Gastrocnemius medialis (tissue), 4 donors: ENCODE data around the gene VAV2. TPM values are rescaled to one million over a fixed set of nuclear protein-coding genes. Genes with fewer than 3 reads are reported as not detected.

Source experiments
- ATAC-seq, 2 donors: fragments of 150-250 bp; one replicate each; pipeline ENCODE4 v1.9.1; 2016
- DNase-seq, 2 donors: peaks; one replicate each; pipeline ENCODE4 v3.0.0-alpha.2; 2019
- H3K27ac ChIP-seq, 4 donors: fragments of 200-600 bp; sonication (generic); 1 replicate in 1 of 4; 2 replicates in 3 of 4; pipeline ENCODE4 v1.5.1; 2016 to 2018; ENCODE audit warnings: mild to moderate bottlenecking in 2 of 4, moderate library complexity in 1 of 4
- H3K27me3 ChIP-seq, 3 donors: fragments of 200-600 bp; sonication (generic) in 2 of 3; 1 replicate in 1 of 3; 2 replicates in 2 of 3; pipeline versions ENCODE4 v1.5.1 to v1.6.0; 2016 to 2019; ENCODE audit warnings: mild to moderate bottlenecking in 1 of 3, moderate library complexity in 1 of 3
- H3K36me3 ChIP-seq, 2 donors: fragments of 200-600 bp; sonication (generic) in 1 of 2; one replicate each; pipeline ENCODE4 v1.5.1; 2017 to 2018
- H3K4me1 ChIP-seq, 2 donors: fragments of 200-600 bp; sonication (generic) in 1 of 2; one replicate each; pipeline ENCODE4 v1.5.1; 2016 to 2017; ENCODE audit warnings: mild to moderate bottlenecking in 2 of 2
- H3K4me3 ChIP-seq, 4 donors: fragments of 200-600 bp; sonication (generic) in 3 of 4; 1 replicate in 1 of 4; 2 replicates in 3 of 4; pipeline ENCODE4 v1.5.1; 2016 to 2019; ENCODE audit warnings: mild to moderate bottlenecking in 2 of 4
- H3K9me3 ChIP-seq, 3 donors: fragments of 200-600 bp; sonication (generic) in 2 of 3; 1 replicate in 1 of 3; 2 replicates in 2 of 3; pipeline ENCODE4 v1.5.1; 2016 to 2019
- POLR2A ChIP-seq, 2 donors: fragments of 450-650 bp; IDR thresholded peaks; one replicate each; pipeline ENCODE4 v1.6.1; 2017; ENCODE audit warnings: antibody characterized with exemption in 2 of 2, mild to moderate bottlenecking in 2 of 2, moderate library complexity in 2 of 2
- in situ Hi-C, 4 donors: fragments of 200-750 bp; cut with MboI; loops; one replicate each; pipeline versions ENCODE4 v1.15.0 to v1.8.0; 2017; ENCODE audit warnings: low sequenced_read_pairs in 4 of 4
- intact Hi-C: fragments of 100-400 bp; cut with DNase I; formaldehyde crosslinking; loops from one replicate; pipeline ENCODE4 v1.15.1; 2023; ENCODE audit warnings: low total_unique reads
- total RNA-seq, 4 donors: library from RNA; depleted of rRNA; stranded (reverse); fragments of >200 nt; gene quantifications; one replicate each; pipeline versions ENCODE4 v1.1.0 to v1.2.3, GENCODE V29; 2016
- TF ChIP-seq, protein P1 (sequence below), 5 experiments: fragments of 450-650 bp in 3 of 5; fragments of 200-600 bp in 2 of 5; sonication (generic) in 2 of 5; IDR thresholded peaks in 4 of 5; conservative IDR thresholded peaks in 1 of 5; 1 replicate in 4 of 5; 2 replicates in 1 of 5; pipeline ENCODE4 v1.5.1; 2016 to 2019; ENCODE audit warnings: antibody characterized with exemption in 5 of 5, mild to moderate bottlenecking in 3 of 5, moderate library complexity in 3 of 5

The VAV2 gene
- total RNA-seq, 4 donors from 2014 or later = 0.51 to 1.2 (median 0.97) TPM

DNA sequence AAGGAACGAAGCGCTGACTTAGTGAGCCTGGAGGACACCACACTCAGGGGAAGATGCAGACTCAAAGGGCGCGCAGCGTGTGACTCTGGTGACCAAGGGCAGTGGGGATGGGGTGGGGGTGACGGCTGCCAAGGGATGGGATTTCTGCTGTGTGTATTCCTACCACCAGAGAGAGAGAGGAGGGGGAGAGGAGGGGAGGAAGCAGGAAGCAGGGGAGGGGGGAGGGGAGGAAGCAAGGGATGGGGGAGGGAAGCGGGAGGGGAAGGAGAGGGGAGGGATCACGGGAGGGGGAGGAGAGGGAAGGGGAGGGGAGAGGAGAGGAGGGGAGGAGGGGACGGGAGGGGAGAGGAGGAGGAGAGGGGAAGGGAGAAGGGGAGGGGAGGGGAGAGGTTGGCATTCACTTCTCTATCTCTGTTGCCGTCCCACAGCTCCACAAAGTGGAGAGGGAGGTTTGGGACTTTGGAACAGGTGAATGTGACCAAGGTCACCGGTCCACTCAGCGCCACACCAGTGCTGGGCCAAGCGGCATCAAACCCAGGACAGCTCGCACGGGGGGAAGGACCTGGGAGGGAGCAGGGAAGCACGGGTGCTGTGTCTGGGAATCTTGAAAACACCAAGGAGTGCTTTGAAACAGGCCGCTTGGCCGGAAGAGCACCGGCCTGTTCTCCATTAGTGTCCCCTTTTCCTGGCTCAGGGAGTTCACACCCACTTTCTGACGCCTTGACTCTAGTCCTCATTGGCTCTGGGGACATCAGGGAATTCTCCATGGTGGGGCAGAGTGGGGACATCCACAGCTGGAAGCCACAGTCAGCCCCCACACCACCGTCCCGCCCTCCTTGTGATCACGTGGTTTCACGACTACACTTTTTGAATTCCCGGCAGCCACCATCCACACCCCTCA lies 77.4 kb downstream of the VAV2 start:
- Histone ChIP-seq H3K36me3 (no peaks in the 10 kb centered on the region), H3K4me1 (no peaks in the 10 kb centered on the region), H3K9me3 (no peaks in the 10 kb centered on the region), H3K27ac (no peak overlapping the region), H3K27me3 (peaks cover 0 to 6% (median 4%) of the 10 kb centered on the region in 3 donors), H3K4me3 (no peak overlapping the region)
- DNase-seq = no peak
- intact Hi-C loops = no loop called here
- no peak for ATAC-seq
- TF ChIP-seq, protein P1, sequence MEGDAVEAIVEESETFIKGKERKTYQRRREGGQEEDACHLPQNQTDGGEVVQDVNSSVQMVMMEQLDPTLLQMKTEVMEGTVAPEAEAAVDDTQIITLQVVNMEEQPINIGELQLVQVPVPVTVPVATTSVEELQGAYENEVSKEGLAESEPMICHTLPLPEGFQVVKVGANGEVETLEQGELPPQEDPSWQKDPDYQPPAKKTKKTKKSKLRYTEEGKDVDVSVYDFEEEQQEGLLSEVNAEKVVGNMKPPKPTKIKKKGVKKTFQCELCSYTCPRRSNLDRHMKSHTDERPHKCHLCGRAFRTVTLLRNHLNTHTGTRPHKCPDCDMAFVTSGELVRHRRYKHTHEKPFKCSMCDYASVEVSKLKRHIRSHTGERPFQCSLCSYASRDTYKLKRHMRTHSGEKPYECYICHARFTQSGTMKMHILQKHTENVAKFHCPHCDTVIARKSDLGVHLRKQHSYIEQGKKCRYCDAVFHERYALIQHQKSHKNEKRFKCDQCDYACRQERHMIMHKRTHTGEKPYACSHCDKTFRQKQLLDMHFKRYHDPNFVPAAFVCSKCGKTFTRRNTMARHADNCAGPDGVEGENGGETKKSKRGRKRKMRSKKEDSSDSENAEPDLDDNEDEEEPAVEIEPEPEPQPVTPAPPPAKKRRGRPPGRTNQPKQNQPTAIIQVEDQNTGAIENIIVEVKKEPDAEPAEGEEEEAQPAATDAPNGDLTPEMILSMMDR (IDR thresholded peaks at IDR 0.05 in 4 of 5, conservative IDR thresholded peaks at IDR 0.05 in 1 of 5) = no peak
- TF ChIP-seq POLR2A (IDR thresholded peaks at IDR 0.05) = no peak
- in situ Hi-C loops = no loop called here

DNA sequence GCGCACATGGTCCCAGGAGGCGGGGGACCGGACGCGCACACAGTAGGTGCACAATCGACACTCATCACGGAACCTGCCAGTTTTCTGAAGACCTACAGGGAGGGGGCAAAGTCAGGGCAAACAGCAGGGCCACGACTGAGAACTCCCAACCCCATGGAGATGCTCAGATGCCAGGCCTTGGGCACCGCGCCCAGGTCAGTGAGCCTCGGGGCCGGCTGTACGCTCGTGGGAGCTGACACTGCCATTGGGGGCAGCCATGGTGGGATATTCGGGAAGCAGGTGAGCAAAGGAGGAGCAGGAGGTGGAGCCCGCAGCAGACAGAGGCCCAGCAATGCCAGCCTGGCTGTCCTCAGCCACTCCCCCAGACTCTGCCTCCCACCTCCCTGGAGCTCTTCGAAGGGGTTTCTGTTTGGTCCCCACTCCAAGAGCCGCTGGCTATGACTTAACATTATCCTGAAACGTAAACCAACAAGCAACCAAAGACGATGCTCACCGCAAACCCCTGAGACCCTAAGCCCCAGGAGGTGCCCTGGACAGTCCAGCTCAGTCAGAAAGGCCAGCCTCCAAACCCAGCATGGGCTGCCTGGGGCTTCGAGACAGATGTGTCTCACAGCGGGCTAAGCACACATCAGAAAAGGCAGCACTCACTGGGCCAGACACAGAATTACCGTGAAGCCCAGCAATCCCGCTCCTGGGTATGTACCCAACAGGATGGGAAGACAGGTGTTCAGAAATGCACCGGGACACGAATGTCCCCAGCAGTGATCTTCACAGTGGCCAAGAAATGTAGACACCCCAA lies 78.4 kb downstream of the VAV2 start:
- ATAC-seq (no peak), DNase-seq (no peak)
- no peaks in the 10 kb centered on the region for H3K36me3 ChIP-seq

DNA sequence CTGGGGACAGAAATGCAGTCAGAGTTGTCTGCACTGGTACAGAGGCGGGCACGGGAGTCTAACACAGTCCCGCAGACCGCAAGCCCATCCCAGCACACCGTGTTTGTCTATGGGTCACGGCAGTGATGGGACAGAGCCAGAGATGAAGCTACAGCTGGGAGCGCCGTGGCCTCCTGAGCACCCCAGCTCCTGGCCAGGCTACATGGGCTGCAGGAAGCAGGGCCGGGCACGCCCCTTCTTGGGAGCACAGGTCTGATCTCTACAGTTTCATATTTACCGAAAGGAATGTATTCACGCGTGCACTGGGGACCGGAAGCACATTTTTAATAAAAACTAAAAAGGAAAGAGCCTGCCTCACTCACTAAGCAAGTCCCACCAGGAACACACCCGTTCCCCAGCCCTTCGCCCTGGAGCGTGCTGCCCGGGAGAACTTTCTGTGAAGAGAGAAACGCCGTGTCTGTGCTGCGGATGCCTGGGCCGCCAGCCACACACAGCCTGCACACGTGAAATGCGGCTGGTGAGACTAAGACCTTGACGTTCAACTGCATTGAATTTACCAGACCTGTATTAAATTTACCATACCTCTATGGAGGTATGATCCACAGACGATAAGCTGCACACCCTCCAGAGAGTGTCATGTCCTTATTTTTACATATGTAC lies 81.1 kb downstream of the VAV2 start:
- H3K36me3 ChIP-seq = no peaks in the 10 kb centered on the region
- in situ Hi-C loops (no loop called here), intact Hi-C loops (no loop called here)
- ATAC-seq (no peak), DNase-seq (no peak)
- H3K27me3 ChIP-seq = peaks cover 0 to 6% (median 1%) of the 10 kb centered on the region in 3 donors
- no peaks in the 10 kb centered on the region for H3K9me3 ChIP-seq
- no peaks in the 10 kb centered on the region for H3K4me1 ChIP-seq
- H3K27ac ChIP-seq = no peak overlapping the region
- no peak overlapping the region for H3K4me3 ChIP-seq
- TF ChIP-seq, protein P1 (IDR thresholded peaks at IDR 0.05 in 4 of 5, conservative IDR thresholded peaks at IDR 0.05 in 1 of 5) = no peak
- no peak for TF ChIP-seq POLR2A (IDR thresholded peaks at IDR 0.05)

More for the DNA sequence above, 78.4 kb downstream of the VAV2 start:
- Histone ChIP-seq H3K4me1 (no peaks in the 10 kb centered on the region), H3K27me3 (peaks cover 0 to 6% (median 4%) of the 10 kb centered on the region in 3 donors), H3K27ac (no peak overlapping the region), H3K4me3 (no peak overlapping the region), H3K9me3 (no peaks in the 10 kb centered on the region)
- intact Hi-C loops = no loop called here
- TF ChIP-seq, protein P1 (IDR thresholded peaks at IDR 0.05 in 4 of 5, conservative IDR thresholded peaks at IDR 0.05 in 1 of 5) = no peak
- TF ChIP-seq POLR2A (IDR thresholded peaks at IDR 0.05) = no peak
- in situ Hi-C loops = no loop called here

DNA sequence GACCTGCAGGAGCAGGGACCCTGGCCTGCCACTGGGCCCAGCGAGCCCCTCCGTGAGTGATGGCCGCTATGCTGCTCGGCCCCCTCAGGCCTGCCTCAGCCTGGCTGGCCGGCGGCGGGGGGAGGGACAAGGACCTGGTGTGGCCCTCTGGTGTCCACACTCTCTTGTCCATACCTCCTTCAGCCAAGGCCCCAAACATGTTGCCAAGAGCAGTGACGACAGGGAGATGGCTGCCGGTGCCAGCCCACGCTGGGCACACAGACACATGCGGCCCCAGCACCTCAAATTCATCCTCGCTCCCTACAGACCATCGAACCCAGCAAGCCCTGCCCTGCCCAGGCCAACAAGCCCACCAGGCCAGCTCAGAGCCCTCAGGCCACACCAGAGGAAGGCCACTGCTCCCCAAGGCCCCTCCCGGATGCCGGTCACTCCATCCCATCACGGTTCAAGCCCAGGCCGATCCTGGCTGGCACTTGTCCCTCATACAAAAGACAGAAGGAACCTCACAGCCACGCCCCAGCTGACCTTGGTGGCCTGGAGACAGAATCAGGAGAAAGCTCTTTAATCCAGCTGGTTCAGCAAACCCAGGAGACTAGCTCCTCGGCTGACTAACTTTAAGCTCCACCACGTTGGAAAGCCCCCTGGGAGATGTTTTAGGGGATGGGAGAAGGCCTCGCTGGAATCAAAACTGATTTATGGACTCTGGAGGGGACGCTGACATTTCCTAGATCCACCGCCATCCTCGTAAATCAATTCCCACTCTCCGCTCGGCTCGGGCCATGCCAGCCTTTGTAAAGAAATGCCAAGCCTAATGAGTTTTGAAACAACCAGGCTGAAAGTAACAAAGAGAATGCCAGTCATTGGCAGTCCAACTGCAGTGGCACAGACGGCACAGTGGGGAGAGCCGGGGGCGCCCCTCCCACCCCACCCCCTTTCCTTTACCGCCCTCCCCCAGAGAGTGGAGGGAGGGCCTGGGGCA lies 84.9 kb downstream of the VAV2 start:
- H3K27me3 ChIP-seq = no peaks in the 10 kb centered on the region
- no peak overlapping the region for H3K4me3 ChIP-seq
- no peaks in the 10 kb centered on the region for H3K4me1 ChIP-seq
- TF ChIP-seq, protein P1 (IDR thresholded peaks at IDR 0.05 in 4 of 5, conservative IDR thresholded peaks at IDR 0.05 in 1 of 5) = no peak
- TF ChIP-seq POLR2A (IDR thresholded peaks at IDR 0.05) = no peak
- in situ Hi-C loops = no loop called here
- no peaks in the 10 kb centered on the region for H3K36me3 ChIP-seq
- ATAC-seq = no peak
- H3K27ac ChIP-seq = no peak overlapping the region
- no peaks in the 10 kb centered on the region for H3K9me3 ChIP-seq
- intact Hi-C loops = no loop called here
- no peak for DNase-seq
